GM21447 (cell line): Measurements from ENCODE around the gene SNX33.

Experiments
- ATAC-seq: cut with Tn5 transposase; IDR thresholded peaks from one replicate; pipeline ENCODE4 v1.9.1; 2021; ENCODE audit not compliant: unreplicated experiment

SNX33 gene

GRCh38 chr15:75640483-75641178 lies 7.1 kb upstream of the SNX33 start:
- peak; percentile 26 for ATAC-seq

- no peak for ATAC-seq
Observed at GRCh38 chr15:75641179-75641503, 6.6 kb upstream of the SNX33 start.

- ATAC-seq = no peak
Observed at GRCh38 chr15:75641603-75642002, 6.1 kb upstream of the SNX33 start.

- ATAC-seq = no peak
Observed at GRCh38 chr15:75644376-75644775, 3.3 kb upstream of the SNX33 start.

DNA sequence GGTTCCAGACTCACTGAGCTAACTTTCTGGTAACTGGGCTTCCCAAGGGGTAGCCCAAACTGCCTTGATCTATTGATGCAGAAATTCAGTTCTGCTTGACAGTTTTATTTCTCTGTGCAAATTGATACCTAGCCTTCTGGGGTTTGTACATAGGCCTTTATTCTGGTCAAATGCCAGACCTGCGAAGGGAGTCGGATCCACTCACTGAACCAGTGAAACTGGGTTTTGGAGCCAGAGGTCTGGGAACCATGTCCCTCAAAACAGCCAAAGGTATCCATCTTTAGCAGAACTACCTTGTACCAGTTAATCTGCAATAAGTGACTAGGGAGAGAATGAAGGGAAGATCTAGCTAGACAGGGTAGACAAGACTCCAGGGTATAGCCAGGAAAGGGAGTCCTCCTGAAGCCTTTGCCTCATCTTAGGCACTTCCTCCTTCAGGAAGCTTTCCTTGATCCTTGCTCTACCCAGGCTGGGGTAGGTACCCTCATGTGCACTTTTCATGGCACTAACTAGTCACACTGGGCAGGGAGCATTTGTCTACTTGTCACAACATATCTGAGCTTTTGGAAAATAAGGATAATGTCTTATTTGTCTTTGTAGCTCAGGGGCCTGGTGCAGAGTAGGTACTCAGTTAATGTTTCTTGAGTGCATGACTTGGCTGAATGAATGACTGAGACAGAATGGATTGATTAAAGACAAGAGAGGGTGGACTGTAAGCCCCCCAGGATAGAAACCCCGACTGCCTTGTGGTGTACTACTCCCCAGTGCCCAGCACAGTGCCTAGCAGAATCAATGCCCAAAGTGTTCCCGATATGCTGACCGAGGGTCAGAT lies 1.4 kb upstream of the SNX33 start:
- no peak for ATAC-seq

DNA sequence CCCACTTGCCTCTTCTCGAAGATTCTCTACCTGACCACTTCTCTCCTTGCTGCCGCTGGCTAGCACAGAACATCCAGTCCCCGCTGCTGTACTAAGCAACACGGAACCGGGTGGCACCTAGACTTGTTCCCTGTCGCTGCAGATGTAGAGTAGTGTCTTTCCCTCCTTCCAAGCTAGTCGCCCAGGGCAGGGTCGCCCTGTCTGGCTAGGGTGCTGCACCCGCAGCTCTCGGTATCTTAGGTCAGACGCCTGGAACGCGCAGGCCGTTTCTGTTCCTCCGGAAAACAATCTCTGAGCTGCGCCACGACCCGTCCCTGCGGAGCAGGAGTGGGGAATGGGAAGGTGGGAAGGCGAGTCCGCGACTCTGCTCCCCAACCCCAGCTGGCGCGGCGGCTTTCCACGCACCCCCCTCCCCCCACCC lies 758 bp upstream of the SNX33 start:
- no peak for ATAC-seq

DNA sequence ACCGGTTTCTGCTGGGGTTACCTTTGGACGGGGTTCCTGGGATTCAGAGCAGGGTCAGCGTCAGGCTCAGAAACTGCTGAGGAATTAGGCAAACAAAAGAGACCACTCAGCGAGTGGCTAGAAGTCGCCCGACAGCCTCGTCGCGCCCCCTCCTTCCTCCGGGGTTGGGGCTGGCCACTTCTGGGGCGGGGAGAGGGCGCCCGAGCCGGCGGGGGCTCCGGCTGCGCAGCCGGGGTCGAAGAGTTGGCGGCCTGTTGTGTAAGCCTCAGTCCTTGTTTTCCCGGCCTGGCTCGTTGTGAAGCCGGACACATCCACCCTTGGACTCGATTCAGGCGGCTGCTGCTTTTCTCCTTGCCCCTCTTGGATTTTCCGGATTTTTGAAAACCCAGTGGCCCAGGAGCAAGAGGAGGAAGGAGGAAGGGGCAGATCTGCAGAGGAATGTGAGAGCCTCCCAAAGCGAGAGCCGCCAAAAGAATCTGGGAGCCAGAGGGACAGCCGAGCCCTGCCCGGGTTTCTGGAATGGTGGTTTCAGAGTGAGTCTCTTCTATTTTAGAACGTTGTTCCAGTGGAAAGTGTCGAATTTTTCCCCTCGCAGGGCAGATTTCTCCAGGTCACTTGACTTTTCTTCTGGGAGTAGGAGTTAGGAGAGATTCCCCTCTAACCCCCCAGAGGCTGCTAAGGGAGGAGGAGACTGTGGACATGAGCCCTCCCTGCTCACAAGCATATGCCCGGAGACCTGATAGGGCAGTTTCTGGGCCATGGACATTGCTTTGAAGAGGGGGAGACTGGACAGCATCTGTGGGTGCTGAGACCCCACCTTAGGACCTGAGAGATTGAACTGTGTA lies 666 bp downstream of the SNX33 start:
- ATAC-seq = no peak

DNA sequence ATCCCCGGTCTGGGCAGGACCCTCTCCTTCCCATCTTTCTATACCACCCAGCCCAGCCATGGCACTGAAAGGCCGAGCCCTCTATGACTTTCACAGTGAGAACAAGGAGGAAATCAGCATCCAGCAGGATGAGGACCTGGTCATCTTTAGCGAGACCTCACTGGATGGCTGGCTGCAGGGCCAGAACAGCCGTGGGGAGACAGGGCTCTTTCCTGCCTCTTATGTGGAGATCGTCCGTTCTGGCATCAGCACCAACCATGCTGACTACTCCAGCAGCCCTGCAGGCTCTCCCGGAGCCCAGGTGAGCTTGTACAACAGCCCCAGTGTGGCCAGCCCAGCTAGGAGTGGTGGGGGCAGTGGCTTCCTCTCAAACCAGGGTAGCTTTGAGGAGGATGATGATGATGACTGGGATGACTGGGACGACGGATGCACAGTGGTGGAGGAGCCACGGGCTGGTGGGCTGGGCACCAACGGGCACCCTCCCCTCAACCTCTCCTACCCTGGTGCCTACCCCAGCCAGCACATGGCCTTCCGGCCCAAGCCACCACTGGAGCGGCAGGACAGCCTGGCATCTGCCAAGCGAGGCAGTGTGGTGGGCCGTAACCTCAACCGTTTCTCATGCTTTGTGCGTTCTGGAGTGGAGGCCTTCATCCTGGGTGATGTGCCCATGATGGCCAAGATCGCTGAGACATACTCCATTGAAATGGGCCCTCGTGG lies 1.5 kb downstream of the SNX33 start:
- no peak for ATAC-seq

DNA sequence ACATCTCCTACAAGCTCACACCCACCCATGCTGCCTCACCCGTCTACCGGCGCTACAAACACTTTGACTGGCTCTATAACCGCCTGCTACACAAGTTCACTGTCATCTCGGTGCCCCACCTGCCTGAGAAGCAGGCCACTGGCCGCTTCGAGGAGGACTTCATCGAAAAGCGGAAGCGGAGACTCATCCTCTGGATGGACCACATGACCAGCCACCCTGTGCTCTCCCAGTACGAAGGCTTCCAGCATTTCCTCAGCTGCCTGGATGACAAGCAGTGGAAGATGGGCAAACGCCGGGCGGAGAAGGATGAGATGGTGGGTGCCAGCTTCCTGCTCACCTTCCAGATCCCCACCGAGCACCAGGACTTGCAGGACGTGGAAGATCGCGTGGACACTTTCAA lies 2.1 kb downstream of the SNX33 start:
- no peak for ATAC-seq

DNA sequence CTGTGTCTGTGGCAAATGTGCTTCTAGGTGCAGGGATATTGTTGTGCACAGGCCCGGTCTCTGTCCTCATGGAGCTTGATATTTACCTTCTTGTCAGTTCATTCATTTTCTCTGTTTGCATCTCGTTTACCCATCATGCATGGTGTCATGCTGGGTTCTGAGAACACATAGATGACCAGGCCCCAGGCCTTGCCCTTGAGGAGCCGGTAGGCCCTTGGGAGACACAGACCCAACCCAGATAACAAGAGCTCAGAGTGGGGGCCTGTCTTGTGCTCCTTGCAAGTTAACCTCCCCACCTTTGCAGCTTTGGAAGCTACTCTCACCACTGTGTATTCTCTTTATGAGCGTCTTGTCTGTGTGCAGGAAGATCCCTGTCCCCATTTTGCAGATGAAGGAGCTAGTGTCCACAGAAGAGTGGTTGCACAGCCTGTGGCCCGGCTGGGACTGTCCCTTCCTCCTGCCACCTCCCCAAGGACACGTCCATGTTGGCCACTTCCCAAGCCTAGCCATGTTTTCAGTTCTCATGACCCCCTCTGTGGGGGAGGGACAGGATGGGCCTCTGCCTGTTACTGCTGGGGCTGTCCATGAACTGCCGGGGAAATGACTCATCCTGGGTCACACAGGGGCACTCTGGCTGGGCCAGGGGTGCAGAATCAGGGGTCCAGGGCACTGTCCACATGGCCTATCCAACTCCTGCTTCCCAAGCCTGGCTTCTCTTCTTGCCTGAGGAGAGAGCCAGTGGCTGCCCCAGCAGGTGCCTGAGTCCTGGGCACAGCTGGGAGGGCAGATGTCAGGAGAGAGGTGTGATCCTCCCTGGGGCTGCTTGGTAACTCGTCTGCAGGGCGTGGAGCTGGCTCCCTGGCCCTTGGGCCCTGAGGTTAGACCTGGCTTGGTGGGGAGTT lies 3.4 kb downstream of the SNX33 start:
- ATAC-seq = no peak

DNA sequence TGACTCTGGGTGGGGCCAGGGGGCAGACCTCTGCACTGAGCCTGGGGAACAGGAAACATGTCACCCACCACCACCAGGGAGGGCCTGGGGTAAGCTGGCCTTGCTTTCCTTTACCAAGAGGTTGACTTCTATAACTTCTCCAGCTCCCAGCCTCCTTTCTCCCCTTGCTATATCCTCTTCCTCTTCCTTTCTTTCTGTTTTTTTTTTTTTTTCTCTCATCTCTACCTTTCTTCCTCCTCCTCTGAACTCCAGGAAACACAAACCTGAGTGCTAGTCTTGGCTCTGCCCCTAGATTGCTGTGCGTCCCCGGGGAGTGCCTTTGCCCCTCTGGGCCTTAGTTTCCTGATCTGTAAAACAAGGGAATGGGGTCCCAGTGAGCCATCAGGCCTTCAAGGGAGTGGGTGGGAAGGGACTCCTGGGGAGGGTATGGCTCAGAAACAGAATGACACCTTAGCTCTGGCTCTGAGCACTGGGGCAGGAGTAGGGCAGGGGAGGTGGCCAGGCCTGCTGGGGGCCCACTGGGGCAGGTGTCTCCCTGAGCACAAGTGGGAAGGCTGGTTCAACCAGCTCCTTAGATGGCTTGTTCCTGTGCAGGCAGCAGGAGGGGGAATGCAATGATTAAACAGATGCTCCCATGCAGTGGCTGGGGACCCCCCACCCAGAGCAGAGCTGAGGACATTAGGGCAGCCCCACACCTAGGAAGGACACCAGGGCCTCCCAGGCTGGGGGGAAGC lies 4.3 kb downstream of the SNX33 start:
- ATAC-seq = no peak

GRCh38 chr15:75653347-75653913 lies 5.7 kb downstream of the SNX33 start:
- ATAC-seq = no peak

DNA sequence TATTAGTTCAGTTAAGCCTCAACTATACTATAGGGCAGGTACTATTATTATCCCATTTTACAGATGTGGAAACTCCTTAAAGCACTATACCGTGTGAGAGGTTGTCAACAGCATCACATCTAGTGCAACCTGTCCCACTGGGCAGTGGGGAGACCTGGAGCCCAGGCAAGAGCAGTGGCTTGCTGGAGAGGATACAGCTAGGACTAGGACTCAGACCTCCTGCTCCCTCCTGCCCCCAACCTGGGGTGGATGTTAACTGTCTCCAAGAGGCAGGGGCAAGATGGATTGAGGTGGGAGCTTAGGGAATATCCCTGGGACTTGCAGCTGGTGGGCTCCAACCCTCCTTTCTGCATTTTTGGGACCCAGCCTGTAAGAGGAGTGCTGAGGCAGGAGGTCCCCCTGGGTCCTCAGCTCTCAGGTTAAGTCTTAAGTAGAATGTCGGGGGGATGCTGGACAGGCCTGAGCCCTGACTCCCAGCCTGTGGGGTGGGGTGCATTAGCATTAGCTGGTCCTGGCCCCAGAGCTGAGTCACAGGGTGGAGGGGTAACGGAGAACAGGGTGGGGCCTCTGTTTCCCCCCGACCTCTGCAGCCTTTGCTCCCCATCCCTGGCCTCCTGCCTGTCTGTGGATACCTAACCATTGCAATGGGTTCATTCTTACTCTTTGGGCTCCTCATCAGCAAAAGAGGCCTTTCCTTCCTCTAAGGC lies 6.6 kb downstream of the SNX33 start:
- ATAC-seq = no peak

DNA sequence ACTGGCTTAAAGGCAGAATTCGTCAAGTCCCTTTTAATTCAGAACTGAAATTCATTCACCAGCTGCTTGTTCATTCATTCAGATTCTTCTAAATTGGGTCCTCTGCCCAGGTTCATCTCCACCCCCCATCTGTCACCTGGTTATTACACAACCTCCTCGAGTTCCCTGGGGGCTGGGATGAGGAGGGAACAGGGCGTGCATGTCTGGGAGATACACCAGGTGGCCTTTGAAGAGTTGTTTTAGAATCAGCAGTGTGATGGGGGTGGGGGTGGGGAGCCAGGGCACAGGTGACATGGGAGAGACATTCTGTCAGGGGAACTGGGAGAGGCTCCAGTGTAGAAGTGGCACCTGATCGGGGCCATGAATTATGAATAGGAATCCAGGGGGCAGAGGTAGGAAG lies 8.2 kb downstream of the SNX33 start:
- ATAC-seq = no peak

- ATAC-seq = no peak
Observed at GRCh38 chr15:75656331-75656730, 8.6 kb downstream of the SNX33 start.

- ATAC-seq = no peak
Observed at GRCh38 chr15:75656813-75657212, 9.1 kb downstream of the SNX33 start.

GRCh38 chr15:75659141-75659771 lies 11.5 kb downstream of the SNX33 start:
- no peak for ATAC-seq
